DND-41 (cell line): ENCODE measurements around the gene BRAP.

Experiments used
- EZH2 ChIP-seq: IDR thresholded peaks from 3 replicates; pipeline ENCODE4 v1.6.1; 2012; ENCODE audit warnings: borderline replicate concordance, low read depth, mild to moderate bottlenecking, moderate library complexity, low read length, inconsistent platforms; ENCODE audit not compliant: severe bottlenecking
- TF ChIP-seq, protein P1 (sequence below): IDR thresholded peaks from 2 replicates; pipeline ENCODE4 v1.5.1; 2012; ENCODE audit warnings: borderline replicate concordance, low read length, moderate library complexity, mild to moderate bottlenecking; ENCODE audit not compliant: poor library complexity, severe bottlenecking; ENCODE audit errors: extremely low read depth

DNA sequence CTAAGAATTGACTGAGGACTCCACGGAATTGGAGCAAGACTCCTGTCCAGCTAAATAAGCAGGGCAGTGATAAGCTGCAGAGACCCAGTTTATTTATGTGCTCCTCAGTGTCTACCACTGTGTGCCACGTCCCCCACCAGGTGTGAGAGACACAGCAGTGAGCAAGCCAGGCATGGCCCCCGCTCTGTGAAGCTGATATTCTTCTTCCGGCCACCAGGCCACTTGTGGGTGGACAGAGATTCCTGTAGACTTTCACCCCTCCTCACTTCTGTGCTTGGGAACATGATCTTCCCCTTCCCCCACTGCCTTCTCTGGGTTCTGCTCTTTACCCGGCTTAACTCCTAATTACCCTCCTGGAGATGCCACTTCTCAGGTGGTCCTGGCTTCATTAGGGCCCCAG lies 21.3 kb downstream of the BRAP start:
- TF ChIP-seq, protein P1, sequence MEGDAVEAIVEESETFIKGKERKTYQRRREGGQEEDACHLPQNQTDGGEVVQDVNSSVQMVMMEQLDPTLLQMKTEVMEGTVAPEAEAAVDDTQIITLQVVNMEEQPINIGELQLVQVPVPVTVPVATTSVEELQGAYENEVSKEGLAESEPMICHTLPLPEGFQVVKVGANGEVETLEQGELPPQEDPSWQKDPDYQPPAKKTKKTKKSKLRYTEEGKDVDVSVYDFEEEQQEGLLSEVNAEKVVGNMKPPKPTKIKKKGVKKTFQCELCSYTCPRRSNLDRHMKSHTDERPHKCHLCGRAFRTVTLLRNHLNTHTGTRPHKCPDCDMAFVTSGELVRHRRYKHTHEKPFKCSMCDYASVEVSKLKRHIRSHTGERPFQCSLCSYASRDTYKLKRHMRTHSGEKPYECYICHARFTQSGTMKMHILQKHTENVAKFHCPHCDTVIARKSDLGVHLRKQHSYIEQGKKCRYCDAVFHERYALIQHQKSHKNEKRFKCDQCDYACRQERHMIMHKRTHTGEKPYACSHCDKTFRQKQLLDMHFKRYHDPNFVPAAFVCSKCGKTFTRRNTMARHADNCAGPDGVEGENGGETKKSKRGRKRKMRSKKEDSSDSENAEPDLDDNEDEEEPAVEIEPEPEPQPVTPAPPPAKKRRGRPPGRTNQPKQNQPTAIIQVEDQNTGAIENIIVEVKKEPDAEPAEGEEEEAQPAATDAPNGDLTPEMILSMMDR: no peak
- no peak for TF ChIP-seq EZH2
